ACC112 (cell line): ENCODE results near the gene CTF1.

ENCODE experiments used
- H2AFZ ChIP-seq: fragments of 200-600 bp; sonication (generic); one replicate; pipeline ENCODE4 v1.6.0; 2017; ENCODE audit warnings: antibody characterized with exemption, low read length; ENCODE audit not compliant: unreplicated experiment
- H3K27ac ChIP-seq: fragments of 200-600 bp; sonication (generic); 2 replicates; pipeline ENCODE4 v1.5.1; 2014; ENCODE audit warnings: low read depth, mild to moderate bottlenecking, antibody characterized with exemption, low read length, moderate library complexity
- H3K27me3 ChIP-seq: fragments of 200-600 bp; sonication (generic); 2 replicates; pipeline ENCODE4 v1.6.1; 2014; ENCODE audit warnings: mild to moderate bottlenecking, antibody characterized with exemption, low read length, moderate library complexity, mixed read lengths; ENCODE audit not compliant: insufficient read depth
- H3K36me3 ChIP-seq: fragments of 200-600 bp; sonication (generic); 2 replicates; pipeline ENCODE4 v1.6.1; 2016; ENCODE audit warnings: mild to moderate bottlenecking, antibody characterized with exemption, low read length, moderate library complexity, mixed read lengths; ENCODE audit not compliant: insufficient read depth
- H3K4me1 ChIP-seq: fragments of 200-600 bp; sonication (generic); one replicate; pipeline ENCODE4 v1.6.1; 2016; ENCODE audit warnings: low read length, mixed read lengths; ENCODE audit not compliant: insufficient read depth, unreplicated experiment, control insufficient read depth
- H3K4me3 ChIP-seq: fragments of 200-600 bp; sonication (generic); 2 replicates; pipeline ENCODE4 v1.5.1; 2014; ENCODE audit warnings: mild to moderate bottlenecking, low read depth, low read length
- H3K79me2 ChIP-seq: fragments of 200-600 bp; sonication (generic); one replicate; pipeline ENCODE4 v1.6.0; 2016; ENCODE audit warnings: low read length; ENCODE audit not compliant: control insufficient read depth, unreplicated experiment, insufficient read depth

Gene CTF1

GRCh38 chr16:30874244-30874820 is 22.1 kb upstream of the CTF1 start:
- H2AFZ ChIP-seq = peak overlapping the region; percentile 99

DNA sequence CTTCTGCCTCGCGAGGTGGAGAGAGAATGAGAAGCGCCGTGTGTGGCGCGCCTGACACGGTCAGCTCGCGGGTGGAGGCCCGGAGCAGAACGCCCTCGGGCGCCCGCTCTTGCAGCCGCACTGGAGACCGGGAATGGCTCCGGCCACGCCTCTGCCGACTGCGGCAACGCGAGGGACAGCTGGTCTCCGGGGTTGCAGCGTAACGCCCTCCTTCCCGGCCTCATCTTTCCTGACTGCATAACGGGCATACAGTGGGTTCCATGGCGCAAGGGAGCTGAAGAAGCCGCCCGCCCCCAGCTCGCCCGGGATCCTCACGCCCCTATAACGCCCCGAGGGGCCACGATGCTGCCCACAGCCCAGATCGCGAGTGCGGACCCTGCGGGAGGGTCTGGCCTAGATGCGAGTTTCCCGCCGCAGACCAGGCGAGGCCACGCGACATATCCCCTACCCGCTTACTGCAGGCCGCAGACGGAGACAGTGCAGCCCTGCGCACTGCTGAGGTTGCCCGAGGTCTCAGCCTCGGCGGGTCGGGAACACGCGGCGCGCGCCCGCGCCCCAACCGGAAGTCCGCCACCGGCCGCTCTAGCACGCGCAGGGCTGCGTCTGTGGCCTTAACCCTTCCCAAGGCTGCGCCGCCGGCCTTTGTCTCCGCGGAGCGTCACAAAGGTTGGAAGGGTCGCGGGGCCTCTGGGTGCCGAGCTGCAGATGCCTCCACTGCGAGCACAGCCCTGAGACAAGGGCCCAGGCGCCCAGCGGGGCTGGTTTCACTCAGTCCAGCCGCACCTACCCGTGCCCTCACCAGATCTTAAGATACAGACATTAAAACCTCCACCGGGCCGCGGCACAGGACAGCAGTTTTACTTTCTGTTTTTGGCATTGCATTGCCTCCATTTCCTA is 21.3 kb upstream of the CTF1 start:
- peak overlapping the region; percentile 75 for H3K27ac ChIP-seq
- H3K79me2 ChIP-seq = peaks cover 16% of the 10 kb centered on the region
- peak overlapping the region; percentile 89 for H3K4me3 ChIP-seq
- peaks cover 12% of the 10 kb centered on the region for H3K4me1 ChIP-seq
- H3K27me3 ChIP-seq = no peaks in the 10 kb centered on the region
- H3K36me3 ChIP-seq = no peaks in the 10 kb centered on the region
- peak overlapping the region; percentile 99 for H2AFZ ChIP-seq

More at GRCh38 chr16:30874244-30874820, 22.1 kb upstream of the CTF1 start:
- Histone ChIP-seq H3K27ac (peak overlapping the region; percentile 75; the same call in 1 of the 2 replicates), H3K36me3 (no peaks in the 10 kb centered on the region), H3K79me2 (peaks cover 16% of the 10 kb centered on the region), H3K4me3 (peak overlapping the region; percentile 89), H3K4me1 (peaks cover 12% of the 10 kb centered on the region), H3K27me3 (no peaks in the 10 kb centered on the region)

DNA sequence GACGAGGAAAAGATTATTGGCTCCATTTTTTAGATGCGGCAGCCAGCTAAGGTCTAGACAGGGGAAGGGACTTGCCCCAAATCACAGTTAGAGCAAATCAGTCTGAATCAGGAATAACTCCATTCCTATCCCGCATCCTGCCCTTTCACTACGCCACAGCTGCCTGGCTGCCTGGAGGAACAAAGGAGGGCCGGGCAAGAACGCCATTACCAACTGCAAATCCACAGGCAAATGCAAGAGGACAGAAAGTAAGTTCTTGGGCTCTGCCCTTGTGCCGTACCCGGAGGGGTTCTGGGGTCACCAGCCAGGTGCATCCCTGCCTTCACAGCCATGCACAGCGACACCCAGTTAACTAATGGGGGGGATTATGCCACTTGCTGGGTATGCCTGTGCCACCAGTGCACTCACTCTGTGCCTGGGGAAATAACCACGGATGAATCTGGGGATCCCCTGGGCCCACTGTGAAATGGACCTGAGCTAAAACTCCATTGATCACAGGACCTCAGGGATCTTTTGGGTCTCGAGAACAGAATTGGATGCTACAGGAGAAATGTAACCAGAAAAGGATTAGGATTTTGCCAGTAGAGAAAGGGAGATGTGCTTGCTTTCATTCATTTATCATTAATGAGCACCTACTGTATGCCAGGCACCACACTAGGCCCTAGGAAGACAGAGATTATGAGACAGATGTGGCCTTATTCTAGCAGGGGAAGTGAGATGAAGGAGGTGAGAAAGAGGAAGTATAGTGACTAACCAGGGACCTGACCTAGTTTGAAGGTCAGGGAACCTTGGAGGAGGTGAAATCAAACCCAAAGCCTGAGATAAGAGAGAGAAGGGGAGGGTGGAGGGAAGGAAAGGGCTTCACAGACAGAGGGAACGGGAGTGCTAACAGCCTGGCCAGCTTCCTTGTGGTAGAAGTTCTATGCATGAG is 20.3 kb upstream of the CTF1 start:
- Histone ChIP-seq H3K27ac (peak overlapping the region; percentile 75), H3K36me3 (no peaks in the 10 kb centered on the region), H3K79me2 (peaks cover 16% of the 10 kb centered on the region), H3K27me3 (no peaks in the 10 kb centered on the region), H2AFZ (peak overlapping the region; percentile 99), H3K4me1 (peaks cover 12% of the 10 kb centered on the region), H3K4me3 (peak overlapping the region; percentile 89)

GRCh38 chr16:30876867-30877266 is 19.5 kb upstream of the CTF1 start:
- peak overlapping the region; percentile 89 for H3K4me3 ChIP-seq
- no peaks in the 10 kb centered on the region for H3K36me3 ChIP-seq
- H3K79me2 ChIP-seq = peaks cover 16% of the 10 kb centered on the region
- H3K27me3 ChIP-seq = no peaks in the 10 kb centered on the region
- H2AFZ ChIP-seq = no peak overlapping the region
- H3K27ac ChIP-seq = no peak overlapping the region
- H3K4me1 ChIP-seq = peaks cover 12% of the 10 kb centered on the region

DNA sequence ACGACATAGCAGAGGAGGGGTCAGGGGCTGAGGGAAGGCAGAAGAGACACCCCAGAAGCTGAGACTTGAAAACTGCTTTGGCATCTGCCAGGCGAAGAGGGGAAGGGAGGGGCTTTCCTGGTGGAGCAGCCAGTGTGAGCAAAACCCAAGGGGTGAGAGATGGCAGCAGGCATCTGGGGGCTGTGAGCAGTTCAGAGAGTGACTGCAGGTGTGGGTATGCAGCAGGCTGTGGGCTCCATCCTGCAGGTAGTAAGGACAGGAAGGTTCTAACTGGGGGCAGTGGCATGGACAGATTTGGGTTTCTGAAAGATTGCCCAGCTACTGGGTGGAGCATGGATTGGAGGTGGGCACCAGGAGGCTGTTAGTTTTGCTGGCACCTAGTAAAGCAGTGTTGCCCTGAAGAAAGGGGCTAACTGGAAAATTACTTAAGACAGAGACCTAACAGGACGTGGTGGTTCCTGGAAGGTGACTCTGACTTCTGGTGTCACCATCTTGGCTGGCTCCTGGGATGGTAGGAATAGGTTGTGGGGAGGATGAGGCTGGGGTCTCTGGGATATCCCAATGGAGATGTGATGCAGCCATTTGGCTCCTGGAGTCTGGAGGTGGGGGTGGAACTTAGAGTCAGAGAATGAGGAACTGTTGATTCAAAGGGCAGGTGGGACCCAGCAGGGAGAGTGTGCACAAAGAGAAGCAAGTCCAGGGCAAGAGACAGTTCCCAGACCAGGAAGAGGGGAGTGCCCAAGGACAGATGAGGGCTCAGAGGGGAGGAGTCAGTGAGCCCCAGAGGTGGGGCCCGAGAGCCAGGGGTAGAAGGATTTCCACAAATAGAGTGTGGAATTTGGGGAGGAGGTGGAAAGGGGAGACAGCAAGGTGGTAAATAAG is 13.7 kb upstream of the CTF1 start:
- H3K4me3 ChIP-seq = no peak overlapping the region
- no peaks in the 10 kb centered on the region for H3K27me3 ChIP-seq
- no peaks in the 10 kb centered on the region for H3K79me2 ChIP-seq
- H2AFZ ChIP-seq = no peak overlapping the region
- peaks cover 3% of the 10 kb centered on the region; the same call in 1 of the 2 replicates for H3K36me3 ChIP-seq
- no peak overlapping the region for H3K27ac ChIP-seq
- no peaks in the 10 kb centered on the region for H3K4me1 ChIP-seq

DNA sequence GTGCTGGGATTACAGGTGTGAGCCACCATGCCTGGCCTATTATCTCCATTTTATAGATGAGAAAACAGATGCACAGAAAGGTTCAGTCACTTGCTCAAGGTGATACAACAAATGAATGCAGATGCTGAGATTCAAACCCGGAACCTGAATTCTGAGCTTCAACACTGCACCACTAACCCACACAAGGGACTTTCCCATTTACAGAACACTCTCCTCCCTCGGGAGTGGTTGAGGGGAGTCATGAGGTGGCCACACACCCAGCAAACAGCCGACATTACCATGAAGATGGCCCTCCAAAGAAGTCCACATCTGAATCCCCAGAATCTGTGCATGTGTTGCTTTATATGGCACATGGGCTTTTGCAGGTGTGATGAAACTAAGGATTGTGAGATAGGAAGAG is 11.7 kb upstream of the CTF1 start:
- Histone ChIP-seq H3K27me3 (no peaks in the 10 kb centered on the region), H3K79me2 (no peaks in the 10 kb centered on the region), H2AFZ (no peak overlapping the region), H3K4me1 (no peaks in the 10 kb centered on the region), H3K27ac (no peak overlapping the region), H3K4me3 (no peak overlapping the region), H3K36me3 (peaks cover 3% of the 10 kb centered on the region; the same call in 1 of the 2 replicates)

GRCh38 chr16:30885196-30885595 is 11.2 kb upstream of the CTF1 start:
- H2AFZ ChIP-seq = no peak overlapping the region
- H3K4me3 ChIP-seq = no peak overlapping the region
- H3K27me3 ChIP-seq = no peaks in the 10 kb centered on the region
- H3K4me1 ChIP-seq = no peaks in the 10 kb centered on the region
- no peak overlapping the region for H3K27ac ChIP-seq
- H3K79me2 ChIP-seq = no peaks in the 10 kb centered on the region
- H3K36me3 ChIP-seq = peaks cover 3% of the 10 kb centered on the region; the same call in 1 of the 2 replicates

- peaks cover 3% of the 10 kb centered on the region; the same call in 1 of the 2 replicates for H3K36me3 ChIP-seq
- no peak overlapping the region for H3K27ac ChIP-seq
- H3K4me1 ChIP-seq = no peaks in the 10 kb centered on the region
- H3K4me3 ChIP-seq = no peak overlapping the region
- H3K79me2 ChIP-seq = no peaks in the 10 kb centered on the region
- no peaks in the 10 kb centered on the region for H3K27me3 ChIP-seq
- no peak overlapping the region for H2AFZ ChIP-seq
Observed at GRCh38 chr16:30886145-30886544, 10.3 kb upstream of the CTF1 start.

DNA sequence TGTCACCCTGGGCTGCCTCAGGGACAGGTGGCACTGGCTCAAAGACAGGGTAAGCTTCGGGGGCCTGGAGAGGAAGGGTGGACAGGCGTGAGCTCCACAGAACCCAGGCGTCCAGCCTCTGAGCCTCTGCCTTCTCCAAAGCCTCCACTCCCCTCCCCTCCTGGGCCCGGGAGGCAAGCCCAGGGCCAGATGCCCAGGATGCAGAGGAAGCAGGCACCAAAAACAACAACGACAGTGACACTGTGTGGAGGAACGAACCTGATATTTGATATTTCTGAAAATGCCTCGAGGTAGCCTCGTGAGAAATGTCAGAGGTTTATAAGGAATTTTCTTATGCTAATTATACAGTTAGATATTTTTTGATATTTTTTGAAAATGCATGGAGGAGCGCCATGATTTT is 8.5 kb upstream of the CTF1 start:
- H2AFZ ChIP-seq = no peak overlapping the region
- H3K4me1 ChIP-seq = peaks cover 2% of the 10 kb centered on the region
- peaks cover 3% of the 10 kb centered on the region; the same call in 1 of the 2 replicates for H3K36me3 ChIP-seq
- H3K27me3 ChIP-seq = no peaks in the 10 kb centered on the region
- H3K79me2 ChIP-seq = peaks cover 3% of the 10 kb centered on the region
- H3K4me3 ChIP-seq = no peak overlapping the region
- H3K27ac ChIP-seq = no peak overlapping the region
